NCI-H526 (cell line): ENCODE data around the gene FAM98C.

Experiments
- DNase-seq, 2 experiments: peaks; one replicate each; lab custom pipeline; 2025; lab: John Stamatoyannopoulos, UW

FAM98C gene

GRCh38 chr19:38377052-38377451 lies 25.8 kb upstream of the FAM98C start:
- no peak for DNase-seq

- DNase-seq = no peak
Observed at GRCh38 chr19:38378866-38379265, 24.0 kb upstream of the FAM98C start.

- DNase-seq = no peak
Observed at GRCh38 chr19:38381138-38381537, 21.8 kb upstream of the FAM98C start.

- DNase-seq = no peak
Observed at GRCh38 chr19:38383184-38383583, 19.7 kb upstream of the FAM98C start.

- DNase-seq = no peak
Observed at GRCh38 chr19:38383743-38384142, 19.1 kb upstream of the FAM98C start.

GRCh38 chr19:38384209-38385027 lies 18.5 kb upstream of the FAM98C start:
- DNase-seq = peak in 1 of 2 experiments; percentile 37

- no peak for DNase-seq
Observed at GRCh38 chr19:38385057-38385803, 17.7 kb upstream of the FAM98C start.

GRCh38 chr19:38385804-38386257 lies 17.1 kb upstream of the FAM98C start:
- no peak for DNase-seq

GRCh38 chr19:38386300-38386970 lies 16.5 kb upstream of the FAM98C start:
- peak in 1 of 2 experiments; percentile 43 for DNase-seq

- no peak for DNase-seq
Observed at GRCh38 chr19:38386971-38387549, 15.8 kb upstream of the FAM98C start.

- DNase-seq = peak; percentile 82 to 95
Observed at GRCh38 chr19:38387550-38388348, 15.1 kb upstream of the FAM98C start, which contains the start of gene GGN. GGN (minus strand) TSS chr19:38388034; CDS start chr19:38387261, 773 bp downstream.

- peak; percentile 64 to 89 for DNase-seq
Observed at GRCh38 chr19:38388349-38389100, 14.4 kb upstream of the FAM98C start, which contains the start of gene SPRED3. SPRED3 (plus strand) TSS chr19:38388697; CDS start chr19:38390303, 1,606 bp downstream.

- peak in 1 of 2 experiments; percentile 59 for DNase-seq
Observed at GRCh38 chr19:38389101-38389925, 13.6 kb upstream of the FAM98C start.

GRCh38 chr19:38389957-38390924 lies 12.7 kb upstream of the FAM98C start:
- no peak for DNase-seq

- DNase-seq = no peak
Observed at GRCh38 chr19:38391911-38392464, 10.9 kb upstream of the FAM98C start.

GRCh38 chr19:38392707-38393308 lies 10.1 kb upstream of the FAM98C start:
- DNase-seq = no peak

- DNase-seq = peak in 1 of 2 experiments; percentile 65
Observed at GRCh38 chr19:38394488-38394887, 8.4 kb upstream of the FAM98C start.
